ENCODE results near the gene COL11A1. TPM values are rescaled to one million over a fixed set of nuclear protein-coding genes. Genes with fewer than 3 reads are reported as not detected.

COL11A1 gene
- total RNA-seq, 2 experiments from 2014 or later = 0.22 TPM; not detected in 1

DNA sequence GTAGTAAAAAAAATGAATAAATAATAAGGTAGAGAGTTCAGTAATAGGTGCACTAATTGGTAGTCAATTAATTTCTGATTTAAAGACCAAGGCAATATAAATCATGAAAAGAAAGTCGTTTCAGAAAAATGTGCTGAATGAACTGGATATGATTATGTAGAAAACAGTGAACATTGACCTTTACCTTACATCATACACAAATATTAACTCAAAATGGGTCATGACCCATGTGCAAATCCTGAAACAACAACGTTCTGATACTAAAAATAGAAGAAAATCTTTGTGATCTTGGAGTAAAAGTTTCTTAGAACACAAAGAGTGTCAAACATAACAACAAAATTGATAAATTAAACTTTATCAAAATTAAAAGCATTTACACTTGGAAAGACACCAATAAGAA is 39.1 kb downstream of the COL11A1 start:
- Histone ChIP-seq H4K20me1 (ENCODE audit: insufficient read depth, low read length) (no peaks in the 10 kb centered on the region), H3K36me3 (ENCODE audit: insufficient read depth, low read length) (no peaks in the 10 kb centered on the region), H3K4me1 (ENCODE audit: insufficient read depth, low read length, poor library complexity, severe bottlenecking) (no peaks in the 10 kb centered on the region), H3K27ac (ENCODE audit: low read depth, low read length, poor library complexity, severe bottlenecking) (no peak overlapping the region), H2AFZ (ENCODE audit: low read length) (no peak overlapping the region), H3K9me3 (ENCODE audit: low read length) (no peaks in the 10 kb centered on the region), H3K79me2 (ENCODE audit: insufficient read depth, low read depth, low read length) (no peaks in the 10 kb centered on the region), H3K4me2 (ENCODE audit: low read length) (no peak overlapping the region), H3K4me3 (ENCODE audit: low read depth, low read length, poor library complexity, severe bottlenecking) (no peak overlapping the region), H3K9me2 (ENCODE audit: insufficient read depth, low read length) (no peaks in the 10 kb centered on the region)
- no peak for DNase-seq (ENCODE audit: low spot score)
- TF ChIP-seq CTCF (conservative IDR thresholded peaks at IDR 0.05; ENCODE audit: low read length) (no peak), EZH2phosphoT487 (IDR thresholded peaks at IDR 0.05; ENCODE audit: borderline replicate concordance, low read depth, low read length) (no peak)
- ChIA-PET CTCF (ENCODE audit: unreplicated experiment) (no interaction called here), POLR2A (no interaction called here)
- intact Hi-C loops (cut with micrococcal nuclease; ENCODE audit: unreplicated experiment) = no loop called here
- BruUV-seq (replicated peaks) = no TSS peak

DNA sequence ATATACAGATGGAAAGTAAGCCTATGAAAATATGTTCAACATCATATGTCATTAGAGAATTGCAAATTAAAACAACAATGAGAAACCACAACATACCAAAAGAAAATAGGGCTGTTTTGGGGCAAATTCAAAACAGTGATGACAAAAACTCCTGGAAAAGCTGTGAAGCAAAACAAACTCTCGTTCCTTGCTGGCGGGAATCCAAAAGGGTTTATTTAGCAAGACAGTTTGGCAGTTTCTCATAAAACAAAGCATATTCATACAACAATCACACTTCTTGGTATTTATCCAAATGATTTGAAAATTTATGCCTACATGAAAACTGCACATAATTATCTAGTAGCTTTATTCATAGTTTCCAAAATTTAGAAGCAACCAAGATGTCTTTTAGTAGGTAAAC is 44.4 kb downstream of the COL11A1 start:
- TF ChIP-seq CTCF (conservative IDR thresholded peaks at IDR 0.05; ENCODE audit: low read length) (no peak), EZH2phosphoT487 (IDR thresholded peaks at IDR 0.05; ENCODE audit: borderline replicate concordance, low read depth, low read length) (no peak)
- H3K36me3 ChIP-seq (ENCODE audit: insufficient read depth, low read length) = no peaks in the 10 kb centered on the region
- no peaks in the 10 kb centered on the region for H3K79me2 ChIP-seq (ENCODE audit: insufficient read depth, low read depth, low read length)
- no peak overlapping the region for H3K4me3 ChIP-seq (ENCODE audit: low read depth, low read length, poor library complexity, severe bottlenecking)
- H4K20me1 ChIP-seq (ENCODE audit: insufficient read depth, low read length) = no peaks in the 10 kb centered on the region
- no peak overlapping the region for H2AFZ ChIP-seq (ENCODE audit: low read length)
- H3K9me2 ChIP-seq (ENCODE audit: insufficient read depth, low read length) = no peaks in the 10 kb centered on the region
- no peak for DNase-seq (ENCODE audit: low spot score)
- no peak overlapping the region for H3K4me2 ChIP-seq (ENCODE audit: low read length)
- H3K27ac ChIP-seq (ENCODE audit: low read depth, low read length, poor library complexity, severe bottlenecking) = no peak overlapping the region
- intact Hi-C loops (cut with micrococcal nuclease; ENCODE audit: unreplicated experiment) = no loop called here
- H3K9me3 ChIP-seq (ENCODE audit: low read length) = no peaks in the 10 kb centered on the region
- ChIA-PET POLR2A (no interaction called here), CTCF (ENCODE audit: unreplicated experiment) (no interaction called here)
- no peaks in the 10 kb centered on the region for H3K4me1 ChIP-seq (ENCODE audit: insufficient read depth, low read length, poor library complexity, severe bottlenecking)
- no TSS peak for BruUV-seq (replicated peaks)

DNA sequence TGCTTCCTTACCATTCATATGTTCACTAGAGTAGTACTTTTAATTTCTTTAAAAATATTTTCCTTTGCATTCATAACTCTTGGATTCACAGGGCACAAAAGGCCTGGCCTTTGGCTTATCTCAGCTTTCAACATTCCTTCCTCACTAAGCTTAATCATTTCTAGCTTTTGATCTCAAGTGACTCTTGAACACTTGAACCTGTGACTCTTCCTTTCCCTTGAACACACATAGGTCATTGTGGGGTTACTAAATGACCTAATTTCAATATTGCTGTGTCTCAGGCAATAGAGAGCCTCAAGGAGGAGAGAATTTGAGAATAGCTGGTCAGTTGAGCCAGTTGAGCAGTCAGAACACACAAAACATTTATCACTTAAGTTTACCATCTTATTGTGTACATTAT is 49.9 kb downstream of the COL11A1 start:
- Histone ChIP-seq H4K20me1 (ENCODE audit: insufficient read depth, low read length) (no peaks in the 10 kb centered on the region), H3K9me2 (ENCODE audit: insufficient read depth, low read length) (no peaks in the 10 kb centered on the region), H2AFZ (ENCODE audit: low read length) (no peak overlapping the region), H3K9me3 (ENCODE audit: low read length) (no peaks in the 10 kb centered on the region), H3K4me3 (ENCODE audit: low read depth, low read length, poor library complexity, severe bottlenecking) (no peak overlapping the region), H3K4me1 (ENCODE audit: insufficient read depth, low read length, poor library complexity, severe bottlenecking) (no peaks in the 10 kb centered on the region), H3K4me2 (ENCODE audit: low read length) (no peak overlapping the region), H3K36me3 (ENCODE audit: insufficient read depth, low read length) (no peaks in the 10 kb centered on the region), H3K27ac (ENCODE audit: low read depth, low read length, poor library complexity, severe bottlenecking) (no peak overlapping the region), H3K79me2 (ENCODE audit: insufficient read depth, low read depth, low read length) (no peaks in the 10 kb centered on the region)
- POLR2A ChIA-PET = no interaction called here
- CTCF ChIA-PET (ENCODE audit: unreplicated experiment) = no interaction called here
- no TSS peak for BruUV-seq (replicated peaks)
- intact Hi-C loops (cut with micrococcal nuclease; ENCODE audit: unreplicated experiment) = no loop called here
- no peak for DNase-seq (ENCODE audit: low spot score)
- TF ChIP-seq EZH2phosphoT487 (IDR thresholded peaks at IDR 0.05; ENCODE audit: borderline replicate concordance, low read depth, low read length) (no peak), CTCF (conservative IDR thresholded peaks at IDR 0.05; ENCODE audit: low read length) (no peak)
